NCI-H2107 treated with DMSO at 0.1 percent for 48 hours (cell line): ENCODE measurements around the gene MADD.
A peak's percentile ranks its signal among the peaks of the same experiment; 100 is the strongest.

Experiments
- DNase-seq: peaks from one replicate; lab custom pipeline; 2025; ENCODE audit not compliant: unreplicated experiment; lab: John Stamatoyannopoulos, UW

The MADD gene

DNA sequence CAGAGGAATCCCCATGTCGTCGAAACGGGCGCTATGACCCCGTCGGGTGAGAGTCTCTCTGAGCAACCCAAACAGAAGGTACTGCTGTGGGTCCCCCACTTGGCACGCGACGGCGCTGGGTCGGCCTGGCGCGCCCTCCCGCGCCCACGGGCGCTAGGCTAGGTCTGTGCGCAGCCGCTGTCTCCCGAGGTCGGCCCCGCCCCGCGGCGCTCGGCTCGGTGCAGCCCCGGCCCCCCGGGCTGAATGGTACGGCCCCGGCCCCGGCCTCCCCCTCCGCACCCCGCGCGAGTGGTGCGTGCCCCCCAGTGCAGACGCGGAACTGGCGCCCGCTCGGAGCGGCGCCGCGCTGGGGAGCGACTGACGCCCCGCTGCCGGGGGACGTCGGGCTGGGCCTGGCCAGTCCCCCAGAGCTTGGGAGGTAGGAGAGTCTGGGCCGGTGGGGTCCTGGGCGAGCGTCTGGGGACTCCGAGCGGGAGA lies at the start of gene MADD:
Gene MADD (plus strand): TSS at position 305 of the 477 bp plus-strand sequence.
- DNase-seq: peak; percentile 46

DNA sequence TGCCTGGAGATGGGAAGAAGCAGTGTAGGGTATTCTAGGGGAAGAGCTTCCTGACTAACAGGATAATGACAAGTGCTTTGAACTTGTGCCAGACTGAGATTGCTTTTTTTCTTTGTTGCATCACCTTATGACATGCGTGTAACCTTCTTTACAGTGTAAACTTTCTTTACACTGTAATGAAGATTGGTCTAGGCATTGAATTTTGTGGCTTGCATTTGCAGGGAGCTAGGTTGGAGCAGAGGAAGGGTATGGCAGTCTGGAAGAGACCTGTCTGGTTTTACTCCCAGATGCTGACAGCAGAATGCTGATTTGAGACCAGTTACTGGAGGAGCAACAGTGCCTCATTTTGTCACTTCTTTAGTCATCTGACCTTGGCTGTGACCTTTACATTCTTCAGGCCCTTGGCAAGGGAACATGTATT lies 49.5 kb upstream of the MADD start:
- no peak for DNase-seq

- DNase-seq: no peak
Measured at GRCh38 chr11:47222696-47223095, 47.2 kb upstream of the MADD start.

DNA sequence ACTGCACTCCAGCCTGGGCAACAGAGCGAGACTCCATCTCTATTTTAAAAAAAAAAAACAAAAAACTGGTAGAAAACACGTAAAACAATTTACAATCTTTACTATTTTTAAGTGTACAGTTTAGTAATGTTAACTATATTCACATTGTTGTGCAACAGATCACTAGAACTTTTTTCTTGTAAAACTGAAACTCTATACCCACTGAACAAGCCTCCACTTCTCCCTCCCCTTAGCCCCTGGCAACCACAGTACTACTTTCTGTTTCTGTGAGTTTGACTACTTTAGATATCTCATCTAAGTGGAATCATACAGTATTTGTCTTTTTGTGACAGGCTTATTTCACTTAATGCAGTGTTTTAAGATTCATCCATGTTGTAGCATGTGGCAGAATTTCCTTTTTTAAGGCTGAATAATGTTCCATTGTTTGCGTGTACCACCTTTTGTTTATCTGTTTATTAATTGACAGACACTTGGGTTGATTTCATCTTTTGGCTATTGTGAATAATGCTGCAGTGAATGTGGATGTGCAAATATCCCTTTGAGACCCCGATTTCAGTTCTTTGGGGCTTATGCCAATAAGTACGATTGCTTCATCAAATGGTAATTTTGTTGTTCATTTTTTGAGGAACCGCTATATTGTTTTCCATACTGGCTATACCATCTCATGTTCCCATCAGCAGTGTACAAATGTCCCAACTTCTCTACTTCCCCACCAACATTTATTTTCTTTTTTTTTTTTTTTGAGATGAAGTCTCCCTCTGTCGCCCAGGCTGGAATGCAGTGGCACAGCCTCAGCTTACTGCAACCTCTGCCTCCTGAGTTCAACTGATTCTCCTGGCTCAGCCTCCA lies 44.2 kb upstream of the MADD start:
- no peak for DNase-seq

- no peak for DNase-seq
Measured at GRCh38 chr11:47229161-47229560, 40.8 kb upstream of the MADD start.

GRCh38 chr11:47233051-47233450 lies 36.9 kb upstream of the MADD start:
- DNase-seq: no peak

DNA sequence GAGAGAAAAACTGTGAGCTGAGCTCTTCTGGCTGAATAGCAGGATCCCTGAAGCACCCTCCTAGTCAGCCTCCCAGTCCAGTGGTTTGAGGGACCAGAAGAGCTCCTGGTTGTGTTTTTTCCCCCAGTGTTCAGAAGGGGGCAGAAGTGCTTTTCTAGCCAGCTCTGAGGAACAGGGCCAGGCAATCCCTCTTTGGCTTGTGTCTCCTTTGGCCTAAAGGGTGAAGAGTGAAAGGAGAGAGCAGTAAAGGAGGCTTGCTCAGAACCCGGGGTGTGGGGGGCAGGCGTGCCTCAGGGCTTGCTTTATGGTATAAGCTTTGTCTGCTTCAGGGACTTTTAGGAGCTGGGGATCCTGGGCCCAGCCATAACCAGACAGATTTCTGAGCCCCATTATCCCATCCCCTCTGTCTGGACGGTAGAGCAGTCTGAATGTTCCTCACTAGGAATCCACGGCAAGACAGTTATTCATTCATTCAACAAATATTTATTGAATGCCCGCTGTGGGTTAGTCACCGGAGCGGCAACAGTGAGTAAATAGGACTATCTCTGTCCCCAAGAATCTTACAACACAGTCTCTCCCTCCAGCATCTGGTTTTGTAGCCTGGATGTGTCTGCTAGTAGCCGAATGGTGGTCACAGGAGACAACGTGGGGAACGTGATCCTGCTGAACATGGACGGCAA lies 35.8 kb upstream of the MADD start:
- peak; percentile 27 for DNase-seq

DNA sequence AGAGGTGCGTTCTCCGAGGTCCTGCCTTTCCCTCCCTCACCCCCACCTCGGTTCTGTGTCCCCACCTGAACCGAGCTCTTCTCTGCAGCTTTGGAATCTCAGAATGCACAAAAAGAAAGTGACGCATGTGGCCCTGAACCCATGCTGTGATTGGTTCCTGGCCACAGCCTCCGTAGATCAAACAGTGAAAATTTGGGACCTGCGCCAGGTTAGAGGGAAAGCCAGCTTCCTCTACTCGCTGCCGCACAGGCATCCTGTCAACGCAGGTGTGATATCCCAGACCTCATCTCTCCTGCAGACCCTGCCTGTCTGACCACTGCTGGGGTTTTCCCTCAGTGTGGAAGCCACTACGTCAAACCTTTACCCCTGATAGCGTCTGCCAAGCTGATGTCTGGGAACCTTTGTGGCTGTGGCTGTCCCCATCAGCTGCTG lies 35.2 kb upstream of the MADD start:
- peak; percentile 43 for DNase-seq

- no peak for DNase-seq
Measured at GRCh38 chr11:47235163-47235562, 34.8 kb upstream of the MADD start.

DNA sequence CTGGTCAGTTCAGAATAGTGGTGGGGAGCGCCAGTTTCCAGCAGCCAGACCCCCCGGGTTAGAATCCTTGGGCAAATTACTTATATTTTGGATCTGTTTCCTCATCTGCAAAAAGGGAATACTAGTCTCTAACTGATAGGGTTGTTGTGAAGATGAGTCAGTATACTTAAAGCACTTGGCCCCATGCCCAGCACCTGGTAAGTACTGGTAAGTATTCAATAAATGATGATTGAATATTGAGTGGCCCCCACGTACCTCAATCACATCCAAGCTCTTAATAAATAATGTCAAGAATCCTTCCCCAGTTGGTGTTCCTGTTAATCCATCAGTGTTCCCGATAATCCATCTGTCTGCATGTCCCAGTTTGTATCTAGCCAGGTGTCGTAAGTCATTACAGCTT lies 33.5 kb upstream of the MADD start:
- DNase-seq: no peak

DNA sequence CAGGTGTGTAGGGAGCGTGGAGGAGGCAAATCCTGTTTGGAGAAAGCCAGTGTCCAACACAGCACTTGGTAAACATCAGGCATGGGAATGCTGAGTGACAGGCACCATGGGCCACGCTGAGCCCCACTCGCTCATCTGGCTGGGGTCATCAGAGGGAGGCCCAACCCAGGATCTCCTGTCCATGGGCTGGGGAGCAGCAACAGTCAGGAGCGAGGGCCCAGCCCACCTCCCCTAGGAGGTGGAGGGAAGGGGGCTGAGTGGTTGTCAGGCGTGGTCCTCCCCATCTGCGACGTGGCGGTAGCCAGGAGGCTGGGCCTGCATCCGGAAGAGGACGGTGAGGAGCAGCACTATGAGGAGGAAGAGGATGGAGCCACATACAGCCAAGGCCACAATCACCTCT lies 30.1 kb upstream of the MADD start:
- no peak for DNase-seq

DNA sequence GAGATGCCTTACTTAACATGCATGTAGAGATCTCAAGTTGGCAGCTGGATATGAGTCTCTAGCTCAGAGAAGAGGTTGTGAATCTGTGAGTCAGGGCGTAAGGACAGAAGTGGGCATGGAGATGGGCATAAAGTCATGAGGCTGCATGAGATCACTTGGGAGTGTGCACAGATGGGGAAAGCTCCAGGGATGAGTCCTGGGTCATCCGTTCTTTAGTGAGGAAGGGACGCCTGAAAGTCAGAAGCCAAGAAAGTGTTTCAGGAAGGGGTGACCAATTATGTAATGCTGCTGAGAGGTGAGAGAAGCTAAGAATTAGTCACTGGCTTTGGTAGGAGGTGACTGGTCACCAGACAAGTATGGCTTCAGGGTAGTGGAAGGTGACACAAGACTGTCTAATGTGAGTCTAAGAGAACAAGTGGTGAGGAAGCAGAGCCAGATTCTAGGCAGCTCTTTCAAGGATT lies 28.1 kb upstream of the MADD start:
- no peak for DNase-seq

- DNase-seq: no peak
Measured at GRCh38 chr11:47242596-47243192, 27.2 kb upstream of the MADD start.

GRCh38 chr11:47243454-47243853 lies 26.5 kb upstream of the MADD start:
- DNase-seq: no peak

GRCh38 chr11:47244448-47245350 lies 25.2 kb upstream of the MADD start:
- no peak for DNase-seq

DNA sequence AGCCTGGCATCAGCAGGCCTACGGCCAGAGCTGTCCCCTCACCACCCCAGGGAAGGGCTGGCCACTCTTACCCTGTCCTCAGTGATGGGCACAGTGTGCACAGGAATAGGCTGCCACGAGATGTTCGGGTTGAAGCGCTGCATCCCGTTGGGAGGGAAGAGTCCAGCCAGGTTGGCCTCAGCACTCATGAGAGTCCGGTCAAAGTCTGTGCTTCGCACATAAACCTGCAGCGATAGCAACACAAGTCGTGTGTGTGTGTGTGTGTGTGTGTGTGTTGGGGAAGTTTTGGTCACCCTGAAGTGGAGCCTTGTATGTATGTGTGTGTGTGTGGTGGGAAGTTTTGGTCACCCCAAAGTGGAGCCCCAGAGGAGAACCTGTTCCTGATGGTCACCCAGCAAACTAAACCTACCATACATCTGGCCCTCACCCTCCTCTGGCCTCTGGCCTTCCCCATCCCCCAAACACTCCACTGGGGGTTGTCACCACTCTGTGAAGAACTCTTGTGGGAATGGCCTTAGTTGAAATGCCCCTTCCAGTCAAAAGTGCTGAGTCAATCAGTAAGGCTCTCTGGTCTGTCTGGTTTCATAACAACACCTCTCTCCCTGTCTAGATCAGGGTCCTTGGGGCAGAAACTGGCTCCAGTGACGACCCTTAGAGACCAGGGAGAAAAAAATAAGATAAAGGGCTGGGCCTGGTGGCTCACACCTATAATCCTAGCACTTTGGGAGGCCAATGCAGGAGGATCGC lies 24.1 kb upstream of the MADD start:
- no peak for DNase-seq

- no peak for DNase-seq
Measured at GRCh38 chr11:47247502-47247901, 22.4 kb upstream of the MADD start.

DNA sequence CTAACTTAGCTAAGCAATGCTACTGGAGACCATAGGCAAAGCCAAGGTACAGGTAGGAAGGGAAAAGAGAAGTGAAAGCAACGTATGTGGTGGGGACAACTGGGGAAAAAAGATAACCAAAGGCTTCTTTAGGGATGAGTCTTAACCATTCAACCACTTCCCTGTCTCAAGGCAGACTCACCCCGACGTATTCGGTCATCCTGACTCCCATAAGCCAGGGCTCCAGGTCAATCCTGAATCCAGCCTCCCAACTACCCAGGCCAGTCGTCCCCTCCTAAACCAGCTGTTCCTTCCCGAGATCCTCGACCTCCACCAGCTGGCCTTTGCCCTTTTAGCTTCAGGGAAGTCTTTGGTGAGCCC lies 21.6 kb upstream of the MADD start:
- DNase-seq: no peak

DNA sequence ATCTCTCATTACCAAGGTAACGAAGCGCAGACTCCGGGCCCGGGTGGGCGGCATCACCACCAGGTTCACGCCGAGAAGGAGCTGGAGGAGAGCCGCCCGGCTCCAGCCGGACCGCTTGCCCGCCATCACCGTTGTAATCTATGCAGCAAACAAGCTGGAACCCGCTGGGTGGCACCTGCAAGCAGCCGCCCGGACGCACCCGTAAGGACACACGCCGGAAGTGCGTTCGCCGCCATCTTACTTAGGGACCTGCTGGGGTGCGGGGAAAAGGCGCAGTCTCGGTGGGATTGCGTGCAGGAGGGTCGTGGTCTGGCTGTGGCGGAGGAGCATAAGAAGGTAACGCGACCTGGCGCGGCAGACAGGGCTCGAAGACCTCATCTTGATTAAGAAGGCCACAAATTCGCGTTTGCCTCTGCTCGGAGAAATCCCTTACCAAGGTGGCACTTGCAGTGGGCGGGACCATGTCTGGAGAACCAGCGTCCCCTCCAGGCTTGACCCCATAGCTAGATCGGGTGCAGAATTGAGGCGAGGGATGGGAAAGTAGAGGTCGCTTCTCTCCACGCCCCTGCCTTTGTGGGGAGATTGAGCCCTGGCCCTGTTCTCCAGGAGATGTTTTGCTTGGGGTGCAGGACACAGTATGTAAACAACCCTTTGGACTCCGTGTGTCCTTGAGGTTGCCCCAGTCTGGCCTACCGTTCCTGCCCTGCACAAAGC lies 21.1 kb upstream of the MADD start, which contains the start of gene ACP2:
Gene ACP2 (minus strand): TSS at position 151 of the 714 bp plus-strand sequence. CDS start 25 bp downstream, at position 126.
- peak; percentile 58 for DNase-seq
